ENCODE results near the gene PCDHA8.
"Not testable (repeated sequence)": the region's sequence is repeated elsewhere in the genome, so short reads cannot be mapped to it uniquely, and the experiment has no call there.

PCDHA8 gene

GRCh38 chr5:140870221-140871201 is 29.5 kb downstream of the PCDHA8 start:
- no peak overlapping the region for H3K9ac ChIP-seq (ENCODE audit: low read length)
- no peak overlapping the region for H3K4me3 ChIP-seq (ENCODE audit: low read length)
- H3K4me1 ChIP-seq (ENCODE audit: control insufficient read depth, insufficient read depth, low read length): no peaks in the 10 kb centered on the region
- H3K27me3 ChIP-seq (ENCODE audit: control insufficient read depth, insufficient read depth, low read length): no peaks in the 10 kb centered on the region
- H3K36me3 ChIP-seq (ENCODE audit: control insufficient read depth, insufficient read depth, low read length): no peaks in the 10 kb centered on the region
- no peak overlapping the region for H3K27ac ChIP-seq (ENCODE audit: low read depth, low read length)

- H3K9ac ChIP-seq (ENCODE audit: low read length): no peak within 1 kb of the TSS
- H3K4me3 ChIP-seq (ENCODE audit: low read length): no peak within 1 kb of the TSS
- H3K27me3 ChIP-seq (ENCODE audit: control insufficient read depth, insufficient read depth, low read length): no peaks in the 10 kb centered on the region
- H3K4me1 ChIP-seq (ENCODE audit: control insufficient read depth, insufficient read depth, low read length): no peaks in the 10 kb centered on the region
- no peaks in the 10 kb centered on the region for H3K36me3 ChIP-seq (ENCODE audit: control insufficient read depth, insufficient read depth, low read length)
- no peak within 1 kb of the TSS for H3K27ac ChIP-seq (ENCODE audit: low read depth, low read length)
Measured at GRCh38 chr5:140875085-140876065, 34.4 kb downstream of the PCDHA8 start, which contains the start of gene PCDHA12. PCDHA12 (plus strand) TSS chr5:140875308; CDS start chr5:140875473, 165 bp downstream.

- H3K4me1 ChIP-seq (ENCODE audit: control insufficient read depth, insufficient read depth, low read length); H3K27me3 ChIP-seq (ENCODE audit: control insufficient read depth, insufficient read depth, low read length); H3K4me3 ChIP-seq (ENCODE audit: low read length); H3K27ac ChIP-seq (ENCODE audit: low read depth, low read length); H3K9ac ChIP-seq (ENCODE audit: low read length); H3K36me3 ChIP-seq (ENCODE audit: control insufficient read depth, insufficient read depth, low read length): not testable (repeated sequence)
Measured at GRCh38 chr5:140876541-140877261, 35.7 kb downstream of the PCDHA8 start.

GRCh38 chr5:140877262-140877581 is 36.2 kb downstream of the PCDHA8 start:
- Histone ChIP-seq H3K27me3 (ENCODE audit: control insufficient read depth, insufficient read depth, low read length) (no peaks in the 10 kb centered on the region), H3K4me1 (ENCODE audit: control insufficient read depth, insufficient read depth, low read length) (no peaks in the 10 kb centered on the region), H3K4me3 (ENCODE audit: low read length) (no peak overlapping the region), H3K36me3 (ENCODE audit: control insufficient read depth, insufficient read depth, low read length) (no peaks in the 10 kb centered on the region), H3K27ac (ENCODE audit: low read depth, low read length) (no peak overlapping the region), H3K9ac (ENCODE audit: low read length) (no peak overlapping the region)

GRCh38 chr5:140881889-140882590 is 41.1 kb downstream of the PCDHA8 start, which contains the start of gene PCDHA13:
PCDHA13 (plus strand) TSS chr5:140882124; CDS start chr5:140882269, 145 bp downstream.
- Histone ChIP-seq H3K27ac (ENCODE audit: low read depth, low read length) (no peak within 1 kb of the TSS), H3K27me3 (ENCODE audit: control insufficient read depth, insufficient read depth, low read length) (no peaks in the 10 kb centered on the region), H3K36me3 (ENCODE audit: control insufficient read depth, insufficient read depth, low read length) (no peaks in the 10 kb centered on the region), H3K9ac (ENCODE audit: low read length) (no peak within 1 kb of the TSS), H3K4me3 (ENCODE audit: low read length) (peak within 1 kb of the TSS; percentile 44), H3K4me1 (ENCODE audit: control insufficient read depth, insufficient read depth, low read length) (no peaks in the 10 kb centered on the region)

GRCh38 chr5:140882591-140882899 is 41.6 kb downstream of the PCDHA8 start:
- Histone ChIP-seq H3K36me3 (ENCODE audit: control insufficient read depth, insufficient read depth, low read length) (no peaks in the 10 kb centered on the region), H3K4me1 (ENCODE audit: control insufficient read depth, insufficient read depth, low read length) (no peaks in the 10 kb centered on the region), H3K27ac (ENCODE audit: low read depth, low read length) (no peak overlapping the region), H3K4me3 (ENCODE audit: low read length) (no peak overlapping the region), H3K27me3 (ENCODE audit: control insufficient read depth, insufficient read depth, low read length) (no peaks in the 10 kb centered on the region), H3K9ac (ENCODE audit: low read length) (no peak overlapping the region)

- no peak overlapping the region for H3K4me3 ChIP-seq (ENCODE audit: low read length)
- no peak overlapping the region for H3K27ac ChIP-seq (ENCODE audit: low read depth, low read length)
- H3K36me3 ChIP-seq (ENCODE audit: control insufficient read depth, insufficient read depth, low read length): no peaks in the 10 kb centered on the region
- no peaks in the 10 kb centered on the region for H3K27me3 ChIP-seq (ENCODE audit: control insufficient read depth, insufficient read depth, low read length)
- H3K4me1 ChIP-seq (ENCODE audit: control insufficient read depth, insufficient read depth, low read length): no peaks in the 10 kb centered on the region
- no peak overlapping the region for H3K9ac ChIP-seq (ENCODE audit: low read length)
Measured at GRCh38 chr5:140883373-140883772, 42.4 kb downstream of the PCDHA8 start.

GRCh38 chr5:140883927-140884697 is 43.1 kb downstream of the PCDHA8 start:
- H3K36me3 ChIP-seq (ENCODE audit: control insufficient read depth, insufficient read depth, low read length): no peaks in the 10 kb centered on the region
- no peak overlapping the region for H3K27ac ChIP-seq (ENCODE audit: low read depth, low read length)
- no peaks in the 10 kb centered on the region for H3K4me1 ChIP-seq (ENCODE audit: control insufficient read depth, insufficient read depth, low read length)
- H3K4me3 ChIP-seq (ENCODE audit: low read length): no peak overlapping the region
- no peaks in the 10 kb centered on the region for H3K27me3 ChIP-seq (ENCODE audit: control insufficient read depth, insufficient read depth, low read length)
- H3K9ac ChIP-seq (ENCODE audit: low read length): no peak overlapping the region
